Motor neuron (in vitro differentiated cells): ENCODE data around the gene TRDN. TPM values are rescaled to one million over a fixed set of nuclear protein-coding genes. Genes with fewer than 3 reads are reported as not detected.

Experiments
- ATAC-seq, 8 experiments: fragments of 200-7000 bp; cut with Tn5 transposase; replicated peaks in 6 of 8; 2 replicates each; pipeline ENCODE4 v1.8.0; 2021; ENCODE audit warnings: mild to moderate bottlenecking in 8 of 8, moderate library complexity in 8 of 8
- H3K27ac ChIP-seq, 2 donors: fragments of 250-450 bp; sonication (Bioruptor Pico); 2 replicates each; pipeline ENCODE4 v1.9.0; 2021; ENCODE audit warnings: antibody characterized with exemption in 2 of 2, mild to moderate bottlenecking in 2 of 2, moderate library complexity in 1 of 2
- H3K4me1 ChIP-seq, 2 donors: fragments of 250-450 bp; sonication (Bioruptor Pico); replicated peaks in 1 of 2; 2 replicates each; pipeline ENCODE4 v1.6.1; 2021; ENCODE audit warnings: antibody characterized with exemption in 2 of 2, mild to moderate bottlenecking in 2 of 2, moderate library complexity in 1 of 2
- H3K4me3 ChIP-seq, 5 donors: fragments of 250-450 bp; sonication (Bioruptor Pico); 2 replicates each; pipeline ENCODE4 v1.9.0; 2021; ENCODE audit warnings: antibody characterized with exemption in 5 of 5, mild to moderate bottlenecking in 5 of 5, moderate library complexity in 4 of 5
- WGBS, 10 experiments: fragments of 450-650 bp; shearing (Covaris generic); methylation state at CpG; one replicate each; pipeline ENCODE4 v1.0.0; 2022; 5-methylcytosine and 5-hydroxymethylcytosine counted together
- in situ Hi-C, 9 experiments: fragments of 400-800 bp; cut with MboI; loops; one replicate each; pipeline ENCODE4 v1.15.0; 2021; ENCODE audit warnings: low sequenced_read_pairs in 9 of 9, low pct_unique_long_range_greater_than_20kb in 2 of 9; ENCODE audit not compliant: unreplicated experiment in 9 of 9
- total RNA-seq, 8 experiments: library from RNA; unstranded; fragments of 300-600 nt; gene quantifications; 2 replicates each; pipeline versions ENCODE4 v1.2.3 to v1.2.4, GENCODE V29; 2022

The TRDN gene
- total RNA-seq, 8 experiments from 2014 or later, result 0.90 to 2.8 TPM; not detected in 6

- Histone ChIP-seq H3K27ac (no peak overlapping the region), H3K4me1 (no peaks in the 10 kb centered on the region), H3K4me3 (no peak overlapping the region)
- WGBS, 10 experiments, result 0 to 90% (median 76%) methylated on average over 2 to 3 of the region's 3 CpGs; no CpG with 5 or more reads in 1 of the 10 experiments
- in situ Hi-C loops, result no loop called here
- ATAC-seq, result peak in 2 of 8 experiments; percentile 34 to 51
These were observed 19.0 kb upstream of the TRDN start for GRCh38 chr6:123655521-123656306.

GRCh38 chr6:123648723-123649122, 12.0 kb upstream of the TRDN start:
- no peaks in the 10 kb centered on the region for H3K4me1 ChIP-seq
- in situ Hi-C loops, result no loop called here
- no peak overlapping the region for H3K27ac ChIP-seq
- no peak overlapping the region for H3K4me3 ChIP-seq
- ATAC-seq, result no peak

- ATAC-seq, result no peak
- 0 to 17% methylated on average over 1 of the region's 1 CpG; no CpG with 5 or more reads in 8 of the 10 experiments for WGBS, 10 experiments
- Histone ChIP-seq H3K27ac (no peak overlapping the region), H3K4me1 (no peaks in the 10 kb centered on the region), H3K4me3 (no peak overlapping the region)
- in situ Hi-C loops, result no loop called here
These were observed 11.3 kb upstream of the TRDN start for GRCh38 chr6:123648020-123648580.

GRCh38 chr6:123641497-123641896, 4.7 kb upstream of the TRDN start:
- Histone ChIP-seq H3K27ac (no peak overlapping the region), H3K4me3 (no peak overlapping the region), H3K4me1 (peaks cover 0 to 3% of the 10 kb centered on the region in 2 donors)
- 0 to 100% (median 92%) methylated on average over 1 of the region's 1 CpG for WGBS, 10 experiments
- no peak for ATAC-seq
- in situ Hi-C loops, result no loop called here

DNA sequence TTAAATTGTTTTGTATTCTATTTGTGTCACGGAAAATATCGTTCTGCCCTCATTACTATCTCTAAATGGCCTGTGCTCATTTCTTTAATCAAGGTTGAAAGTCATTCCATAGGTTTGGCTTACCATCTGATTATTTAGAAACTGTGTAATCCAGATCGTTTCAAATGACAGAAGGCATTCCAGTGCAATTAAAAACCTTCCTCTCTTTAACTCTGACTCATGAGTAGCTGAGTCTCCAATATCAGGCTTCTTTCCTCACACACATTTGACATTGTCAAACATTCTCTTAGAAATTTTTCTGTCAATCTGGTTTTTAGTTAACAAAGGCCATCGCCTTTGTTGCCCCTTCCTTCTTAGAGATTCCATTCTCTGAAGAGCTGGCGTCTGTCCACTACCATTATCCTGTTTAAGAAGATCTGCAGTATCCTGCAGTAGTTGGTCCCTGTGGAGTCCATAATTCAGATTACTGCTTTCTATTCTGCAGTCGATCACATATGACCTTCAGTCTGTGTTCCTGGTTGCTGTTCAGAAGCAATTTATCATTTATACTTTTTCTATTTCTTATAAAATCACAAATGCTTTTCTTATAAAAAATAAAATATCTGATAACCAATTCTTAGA, 3.9 kb upstream of the TRDN start:
- Histone ChIP-seq H3K27ac (no peak overlapping the region), H3K4me1 (peaks cover 0 to 3% of the 10 kb centered on the region in 2 donors), H3K4me3 (no peak overlapping the region)
- ATAC-seq, result peak in 1 of 8 experiments; percentile 21
- 31 to 94% (median 81%) methylated on average over 3 to 6 of the region's 6 CpGs for WGBS, 10 experiments
- in situ Hi-C loops, result no loop called here

- in situ Hi-C loops, result no loop called here
- ATAC-seq, result peak in 1 of 8 experiments; percentile 59
- Histone ChIP-seq H3K4me3 (no peak overlapping the region), H3K4me1 (peaks cover 0 to 3% of the 10 kb centered on the region in 2 donors), H3K27ac (no peak overlapping the region)
- WGBS, 10 experiments, result 0 to 75% (median 0%) methylated on average over 1 of the region's 1 CpG; no CpG with 5 or more reads in 5 of the 10 experiments
These were observed 2.1 kb upstream of the TRDN start for GRCh38 chr6:123638865-123639264.

- in situ Hi-C loops, result no loop called here
- 17 to 100% (median 94%) methylated on average over 1 of the region's 1 CpG; no CpG with 5 or more reads in 2 of the 10 experiments for WGBS, 10 experiments
- H3K27ac ChIP-seq, result no peak overlapping the region
- H3K4me1 ChIP-seq, result peaks cover 0 to 3% of the 10 kb centered on the region in 2 donors
- H3K4me3 ChIP-seq, result no peak overlapping the region
- ATAC-seq, result no peak
These were observed 468 bp downstream of the TRDN start for GRCh38 chr6:123636282-123636681.

DNA sequence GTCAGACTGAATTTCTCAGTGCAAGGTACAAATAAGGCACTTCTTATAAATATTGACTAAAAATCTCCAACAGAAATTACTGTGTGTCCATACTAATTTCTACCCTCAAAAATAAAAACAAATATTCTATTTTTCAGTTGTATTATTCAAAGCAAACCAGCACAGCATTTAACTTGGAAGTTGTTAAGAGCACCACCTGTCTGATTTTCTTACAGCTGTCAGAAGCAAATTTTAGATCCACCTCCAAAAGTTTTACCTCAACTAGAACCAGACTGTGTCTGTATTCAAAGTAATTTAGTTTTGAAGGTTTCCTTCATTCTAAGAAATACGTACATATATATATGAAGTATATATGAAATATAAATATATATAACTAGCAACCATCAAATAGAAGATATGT, 1.2 kb downstream of the TRDN start:
- peaks cover 0 to under 1% of the 10 kb centered on the region in 2 donors for H3K4me1 ChIP-seq
- 15 to 100% (median 67%) methylated on average over 1 of the region's 1 CpG; no CpG with 5 or more reads in 3 of the 10 experiments for WGBS, 10 experiments
- no peak for ATAC-seq
- no peak overlapping the region for H3K4me3 ChIP-seq
- in situ Hi-C loops, result no loop called here
- no peak overlapping the region for H3K27ac ChIP-seq

- ATAC-seq, result no peak
These were observed 1.6 kb downstream of the TRDN start for GRCh38 chr6:123635144-123635543.

DNA sequence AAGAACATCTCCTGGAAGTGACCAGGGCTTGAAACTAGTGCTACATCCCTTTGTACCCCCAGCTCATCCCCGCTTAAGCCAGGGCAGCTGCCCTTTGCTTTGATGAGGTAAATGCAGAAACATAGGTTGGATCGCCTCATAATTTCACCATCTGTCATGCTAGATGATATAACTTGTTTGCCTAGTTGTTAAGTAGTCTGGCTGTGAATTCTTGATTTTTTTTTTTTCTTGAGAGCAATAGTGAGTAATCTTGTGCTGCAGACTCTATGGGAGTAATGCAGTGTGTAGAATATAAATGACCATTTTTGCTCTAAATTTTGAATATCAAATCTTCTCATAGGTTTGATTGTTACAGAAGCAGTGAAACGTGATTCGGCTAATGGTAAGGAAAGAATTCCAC, 4.1 kb downstream of the TRDN start:
- in situ Hi-C loops, result no loop called here
- WGBS, 10 experiments, result 40 to 100% (median 83%) methylated on average over 1 to 4 of the region's 4 CpGs; no CpG with 5 or more reads in 1 of the 10 experiments

More at GRCh38 chr6:123635144-123635543, 1.6 kb downstream of the TRDN start:
- peaks cover 0 to under 1% of the 10 kb centered on the region in 2 donors for H3K4me1 ChIP-seq
- H3K4me3 ChIP-seq, result no peak overlapping the region
- H3K27ac ChIP-seq, result no peak overlapping the region
- 0 to 100% (median 54%) methylated on average over 1 of the region's 1 CpG; no CpG with 5 or more reads in 3 of the 10 experiments for WGBS, 10 experiments
- in situ Hi-C loops, result no loop called here

DNA sequence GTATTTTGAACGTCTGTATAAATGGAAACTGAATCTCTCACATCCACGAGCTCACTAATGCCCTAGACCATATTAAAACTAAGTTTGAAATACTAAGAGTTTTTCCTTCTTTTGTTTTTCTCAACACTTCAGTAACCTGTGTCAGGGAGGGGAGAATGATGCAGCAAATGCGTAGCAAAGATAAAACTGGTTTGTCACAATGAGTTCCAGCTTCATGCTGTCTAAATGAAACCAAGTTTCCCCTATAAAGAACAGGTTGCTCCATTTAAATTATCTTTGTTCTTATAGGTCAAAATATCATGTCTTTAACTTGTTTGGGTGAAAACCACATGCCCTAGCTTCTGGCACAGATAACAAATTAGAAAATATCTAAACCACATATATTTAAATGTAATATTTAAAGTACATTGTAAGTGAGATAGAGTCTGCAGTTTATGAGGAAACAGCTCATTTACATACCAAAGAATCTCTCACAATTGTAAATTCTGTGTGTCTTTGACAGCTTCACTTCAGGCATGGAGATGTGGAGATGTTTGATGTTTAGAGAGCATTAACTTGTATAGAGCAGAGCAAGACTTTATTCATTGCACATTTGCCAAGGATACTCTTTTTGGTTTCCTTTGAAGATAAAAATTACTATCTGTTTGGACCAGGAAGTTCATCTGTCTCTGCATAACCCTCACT, 7.3 kb downstream of the TRDN start:
- in situ Hi-C loops, result no loop called here
- no peak overlapping the region for H3K4me3 ChIP-seq
- ATAC-seq, result peak in 3 of 8 experiments; percentile 21 to 53 (median 25)
- WGBS, 10 experiments, result 0 to 51% (median 25%) methylated on average over 2 to 3 of the region's 3 CpGs; no CpG with 5 or more reads in 1 of the 10 experiments
- no peak overlapping the region for H3K27ac ChIP-seq
- H3K4me1 ChIP-seq, result peaks cover 0 to 7% of the 10 kb centered on the region in 2 donors

More for the DNA sequence above, 4.1 kb downstream of the TRDN start:
- Histone ChIP-seq H3K27ac (no peak overlapping the region), H3K4me1 (peaks cover 0 to 7% of the 10 kb centered on the region in 2 donors), H3K4me3 (no peak overlapping the region)
- peak in 3 of 8 experiments; percentile 40 to 84 (median 84) for ATAC-seq

- peak in 3 of 8 experiments; percentile 40 to 83 (median 68) for ATAC-seq
- in situ Hi-C loops, result no loop called here
- Histone ChIP-seq H3K27ac (no peak overlapping the region), H3K4me3 (no peak overlapping the region), H3K4me1 (peaks cover 0 to 7% of the 10 kb centered on the region in 2 donors)
- 20 to 100% (median 50%) methylated on average over 1 of the region's 1 CpG; no CpG with 5 or more reads in 3 of the 10 experiments for WGBS, 10 experiments
These were observed 11.1 kb downstream of the TRDN start for GRCh38 chr6:123625696-123626095.

GRCh38 chr6:123622780-123623179, 14.0 kb downstream of the TRDN start:
- in situ Hi-C loops, result no loop called here
- no peak overlapping the region for H3K27ac ChIP-seq
- 0 to 100% (median 80%) methylated on average over 1 of the region's 1 CpG; no CpG with 5 or more reads in 3 of the 10 experiments for WGBS, 10 experiments
- H3K4me3 ChIP-seq, result no peak overlapping the region
- ATAC-seq, result no peak
- H3K4me1 ChIP-seq, result no peaks in the 10 kb centered on the region
